COLO668 (cell line): ENCODE measurements around the gene KRTAP4-8.
"Not testable (repeated sequence)": the region's sequence is repeated elsewhere in the genome, so short reads cannot be mapped to it uniquely, and the experiment has no call there.

Source experiments
- DNase-seq: peaks from one replicate; lab custom pipeline; 2025; ENCODE audit not compliant: unreplicated experiment; lab: John Stamatoyannopoulos, UW

The KRTAP4-8 gene

DNA sequence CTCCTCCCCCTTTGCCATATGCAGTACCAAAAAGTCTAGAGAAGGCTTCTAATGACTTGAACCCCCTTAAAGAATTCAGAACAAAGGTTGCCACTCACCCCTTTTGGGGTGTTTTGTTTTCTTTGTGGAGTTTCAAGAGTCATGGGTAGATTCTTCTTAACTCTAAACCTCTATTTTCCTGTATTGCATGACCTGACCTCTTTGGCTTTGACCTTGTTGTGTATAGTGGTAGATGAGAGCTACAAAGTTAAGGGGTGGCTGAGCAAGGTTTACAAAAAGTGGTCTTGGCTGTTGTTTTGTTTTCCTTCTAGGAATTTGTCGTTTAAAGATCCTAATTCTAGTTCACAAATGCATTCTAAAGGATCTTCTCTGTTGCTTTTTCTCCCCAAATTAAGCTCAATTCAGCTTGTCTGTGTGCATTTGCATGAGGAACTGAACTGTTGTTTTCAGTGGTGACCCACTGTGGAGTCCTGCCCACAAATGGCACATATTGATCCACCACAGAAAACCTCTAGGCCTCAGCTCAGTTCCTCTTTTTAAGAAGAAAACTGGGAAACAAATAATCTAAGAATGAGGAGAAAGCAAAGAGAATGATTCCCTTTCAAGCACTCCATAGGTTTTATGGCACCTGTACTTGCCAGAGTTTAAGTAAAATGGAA is 10.9 kb upstream of the KRTAP4-8 start:
- DNase-seq: not testable (repeated sequence)

GRCh38 chr17:41107941-41108450 is 10.1 kb upstream of the KRTAP4-8 start:
- no peak for DNase-seq

DNA sequence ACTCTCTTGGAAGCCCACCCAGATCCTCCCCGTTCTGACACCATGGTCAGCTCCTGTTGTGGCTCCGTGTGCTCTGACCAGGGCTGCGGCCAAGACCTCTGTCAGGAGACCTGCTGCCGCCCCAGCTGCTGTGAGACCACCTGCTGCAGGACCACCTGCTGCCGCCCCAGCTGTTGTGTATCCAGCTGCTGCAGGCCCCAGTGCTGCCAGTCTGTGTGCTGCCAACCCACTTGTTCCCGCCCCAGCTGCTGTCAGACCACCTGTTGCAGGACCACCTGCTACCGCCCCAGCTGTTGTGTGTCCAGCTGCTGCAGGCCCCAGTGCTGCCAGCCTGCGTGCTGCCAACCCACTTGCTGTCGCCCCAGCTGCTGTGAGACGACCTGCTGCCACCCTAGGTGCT is 7.4 kb upstream of the KRTAP4-8 start, which contains the start of gene KRTAP4-9:
KRTAP4-9 (plus strand) TSS at position 43 of the 400 bp plus-strand sequence; CDS start at position 43, 0 bp downstream.
- not testable (repeated sequence) for DNase-seq

GRCh38 chr17:41104386-41105038 is 6.6 kb upstream of the KRTAP4-8 start:
- DNase-seq: not testable (repeated sequence)

GRCh38 chr17:41103896-41104295 is 6.0 kb upstream of the KRTAP4-8 start:
- DNase-seq: no peak

- no peak for DNase-seq
Observed at GRCh38 chr17:41101586-41102259, 3.8 kb upstream of the KRTAP4-8 start, which contains the start of gene KRTAP4-16. Gene KRTAP4-16 (minus strand): TSS chr17:41102209. CDS start chr17:41102209, 0 bp downstream.

- DNase-seq: not testable (repeated sequence)
Observed at GRCh38 chr17:41099682-41100480, 1.9 kb upstream of the KRTAP4-8 start.

- DNase-seq: no peak
Observed at GRCh38 chr17:41098481-41098880, 539 bp upstream of the KRTAP4-8 start.

- DNase-seq: no peak
Observed at GRCh38 chr17:41096055-41096454, 1.9 kb downstream of the KRTAP4-8 start.

DNA sequence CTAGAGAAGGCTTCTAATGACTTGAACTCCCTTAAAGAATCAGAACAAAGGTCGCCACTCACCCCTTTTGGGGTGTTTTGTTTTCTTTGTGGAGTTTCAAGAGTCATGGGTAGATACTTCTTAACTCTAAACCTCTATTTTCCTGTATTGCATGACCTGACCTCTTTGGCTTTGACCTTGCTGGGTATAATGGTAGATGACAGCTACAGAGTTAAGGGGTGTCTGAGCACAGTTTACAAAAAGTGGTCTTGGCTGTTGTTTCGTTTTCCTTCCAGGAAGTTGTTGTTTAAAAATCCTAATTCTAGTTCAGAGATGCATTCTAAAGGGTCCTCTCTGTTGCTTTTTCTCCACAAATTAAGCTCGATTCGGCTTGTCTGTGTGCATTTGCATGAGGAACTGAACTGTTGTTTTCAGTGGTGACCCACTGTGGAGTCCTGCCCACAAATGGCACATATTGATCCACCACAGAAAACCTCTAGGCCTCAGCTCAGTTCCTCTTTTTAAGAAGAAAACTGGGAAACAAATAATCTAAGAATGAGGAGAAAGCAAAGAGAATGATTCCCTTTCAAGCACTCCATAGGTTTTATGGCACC is 9.1 kb downstream of the KRTAP4-8 start:
- DNase-seq: not testable (repeated sequence)

DNA sequence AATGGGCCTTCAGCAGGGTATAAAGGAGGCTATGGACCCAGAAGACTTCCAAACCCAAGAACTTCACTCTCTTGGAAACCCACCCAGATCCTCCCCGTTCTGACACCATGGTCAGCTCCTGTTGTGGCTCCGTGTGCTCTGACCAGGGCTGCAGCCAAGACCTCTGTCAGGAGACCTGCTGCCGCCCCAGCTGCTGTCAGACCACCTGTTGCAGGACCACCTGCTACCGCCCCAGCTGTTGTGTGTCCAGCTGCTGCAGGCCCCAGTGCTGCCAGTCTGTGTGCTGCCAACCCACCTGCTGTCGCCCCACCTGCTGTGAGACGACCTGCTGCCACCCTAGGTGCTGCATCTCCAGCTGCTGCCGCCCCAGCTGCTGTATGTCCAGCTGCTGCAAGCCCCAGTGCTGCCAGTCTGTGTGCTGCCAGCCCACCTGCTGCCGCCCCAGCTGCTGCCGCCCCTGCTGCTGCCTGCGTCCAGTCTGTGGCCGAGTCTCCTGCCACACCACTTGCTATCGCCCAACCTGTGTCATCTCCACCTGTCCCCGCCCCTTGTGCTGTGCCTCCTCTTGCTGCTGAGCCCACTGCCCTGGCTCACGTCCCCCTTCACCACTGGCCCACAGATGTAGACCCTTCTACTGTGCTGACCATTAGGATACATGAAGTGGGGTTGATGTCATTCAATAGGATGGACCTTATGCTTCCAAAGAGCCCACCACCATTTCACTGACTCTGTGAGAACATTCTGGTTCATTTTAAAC is 13.7 kb downstream of the KRTAP4-8 start, which contains the start of gene KRTAP4-7:
KRTAP4-7 (plus strand) TSS at position 51 of the 757 bp plus-strand sequence; CDS start at position 108, 57 bp downstream.
- not testable (repeated sequence) for DNase-seq

- DNase-seq: not testable (repeated sequence)
Observed at GRCh38 chr17:41083427-41083826, 14.5 kb downstream of the KRTAP4-8 start.

DNA sequence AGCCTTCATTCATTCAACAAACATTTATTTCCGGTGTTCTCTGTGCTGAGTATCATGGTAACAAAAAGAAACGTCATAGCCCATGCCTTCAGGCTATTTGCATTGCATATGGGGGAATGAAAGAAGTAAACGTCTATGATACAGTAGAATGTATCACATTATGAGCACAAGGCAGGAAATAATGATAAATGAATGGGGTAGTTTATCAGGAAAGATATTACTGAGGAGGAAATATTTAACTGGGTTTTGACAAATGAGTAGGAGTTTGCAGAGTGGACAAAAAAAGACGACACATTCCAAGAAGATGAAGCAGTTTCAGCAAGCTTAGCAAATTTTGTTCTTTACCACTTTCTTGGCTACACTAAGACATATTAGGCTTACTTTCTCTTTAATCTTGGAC is 15.3 kb downstream of the KRTAP4-8 start:
- no peak for DNase-seq

- DNase-seq: no peak
Observed at GRCh38 chr17:41076788-41077187, 21.2 kb downstream of the KRTAP4-8 start.

- DNase-seq: no peak
Observed at GRCh38 chr17:41073676-41074075, 24.3 kb downstream of the KRTAP4-8 start.

DNA sequence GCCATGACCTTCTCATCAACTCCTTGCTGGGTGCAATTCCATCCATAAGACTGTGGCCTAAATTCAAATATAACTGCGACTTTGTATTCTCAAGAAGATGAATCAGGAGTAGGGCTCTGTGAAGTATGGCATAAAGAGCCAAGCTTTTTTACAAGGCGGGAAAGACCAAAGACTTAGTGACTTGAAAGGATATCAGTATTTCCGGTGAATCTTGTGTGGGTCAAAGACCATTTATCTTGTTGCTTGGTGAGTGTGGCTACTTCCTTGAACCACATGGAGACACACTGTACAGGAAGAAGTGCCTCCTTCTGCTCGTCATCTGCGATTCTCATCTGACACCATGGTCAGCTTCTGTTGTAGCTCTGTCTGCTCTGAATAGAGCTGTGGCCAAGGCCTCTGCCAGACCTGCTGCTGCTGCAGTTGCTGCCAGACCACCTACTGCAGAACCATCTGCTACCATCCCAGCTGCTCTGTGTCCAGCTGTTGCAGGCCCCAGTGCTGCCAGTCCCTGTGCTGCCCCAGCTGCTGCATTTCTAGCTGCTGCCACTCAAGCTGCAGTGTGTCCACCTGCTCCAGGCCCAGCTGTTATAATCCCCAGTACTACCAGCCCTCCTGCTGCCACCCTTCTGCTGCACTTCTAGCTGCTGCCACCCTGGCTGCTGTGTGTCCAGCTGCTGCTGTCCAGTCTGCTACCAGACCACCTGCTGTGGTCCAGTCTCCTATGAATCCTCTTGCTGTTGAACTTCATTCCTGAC is 26.2 kb downstream of the KRTAP4-8 start:
- DNase-seq: peak; percentile 11

DNA sequence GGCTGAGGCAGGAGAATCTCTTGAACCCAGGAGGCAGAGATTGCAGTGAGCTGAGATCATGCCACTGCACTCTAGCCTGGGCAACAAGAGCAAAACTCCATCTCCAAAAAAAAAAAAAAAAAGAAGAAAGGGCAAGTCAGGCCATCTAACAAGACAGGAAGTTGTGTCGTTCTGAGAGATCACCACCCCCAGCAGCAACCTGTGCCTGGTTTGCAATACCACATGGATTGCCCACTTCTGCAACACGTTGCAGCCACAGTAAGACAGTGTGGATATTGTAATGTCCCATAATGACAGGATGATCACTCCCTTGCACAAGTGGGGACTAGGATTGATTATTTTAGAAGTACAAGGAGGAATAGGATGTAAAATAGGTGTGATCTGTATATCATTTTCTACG is 28.9 kb downstream of the KRTAP4-8 start:
- no peak for DNase-seq

GRCh38 chr17:41067281-41067680 is 30.7 kb downstream of the KRTAP4-8 start:
- no peak for DNase-seq
